Stimulated activated naive CD4-positive, alpha-beta T cell treated with Interleukin-2 at 50 U/mL for 16 hours (primary cell): ENCODE results near the gene BSN.
"Not testable (repeated sequence)": the region's sequence is repeated elsewhere in the genome, so short reads cannot be mapped to it uniquely, and the experiment has no call there.

ENCODE experiments used
- DNase-seq: peaks from one replicate; lab custom pipeline; 2025; lab: John Stamatoyannopoulos, UW

Gene BSN

DNA sequence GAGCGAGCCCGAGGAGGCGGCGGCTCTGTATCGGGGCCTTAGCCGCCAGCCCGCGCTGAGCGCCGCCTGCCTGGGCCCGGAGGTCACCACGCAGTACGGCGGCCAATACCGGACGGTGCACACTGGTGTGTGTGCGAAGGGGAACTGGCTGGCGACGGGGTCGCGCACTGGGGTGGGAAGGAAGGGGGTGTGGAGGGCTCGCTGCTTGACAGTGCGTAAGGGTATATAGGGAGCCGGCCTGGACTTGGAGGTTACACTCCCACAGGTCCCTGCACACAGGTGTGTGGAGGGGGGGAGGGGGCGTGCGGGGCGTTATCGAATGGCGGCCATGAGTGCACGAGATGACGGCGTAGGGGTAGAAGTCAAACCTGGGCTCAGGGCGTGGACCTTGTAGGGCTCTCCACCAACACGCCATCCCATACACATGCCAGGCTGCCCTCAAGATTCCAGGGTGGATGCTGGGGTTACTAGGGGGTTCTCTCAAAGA lies 120.3 kb downstream of the BSN start:
- DNase-seq: no peak

DNA sequence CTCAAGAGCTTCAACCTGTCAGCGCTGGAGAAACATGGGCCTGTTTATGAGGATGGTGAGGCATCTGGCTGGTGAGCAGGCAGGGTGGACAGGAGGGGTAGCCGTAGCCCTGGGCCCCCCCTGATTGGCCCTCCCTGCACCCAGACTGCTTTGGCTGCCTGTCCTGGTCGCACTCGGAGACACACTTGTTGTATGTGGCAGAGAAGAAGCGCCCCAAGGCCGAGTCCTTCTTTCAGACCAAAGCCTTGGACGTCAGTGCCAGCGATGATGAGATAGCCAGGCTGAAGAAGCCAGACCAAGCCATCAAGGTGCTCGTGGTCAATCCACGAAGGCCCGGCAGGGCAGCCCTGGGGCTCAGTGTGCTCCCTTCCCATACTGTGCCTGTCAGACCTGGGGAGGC lies 121.6 kb downstream of the BSN start:
- DNase-seq: no peak

DNA sequence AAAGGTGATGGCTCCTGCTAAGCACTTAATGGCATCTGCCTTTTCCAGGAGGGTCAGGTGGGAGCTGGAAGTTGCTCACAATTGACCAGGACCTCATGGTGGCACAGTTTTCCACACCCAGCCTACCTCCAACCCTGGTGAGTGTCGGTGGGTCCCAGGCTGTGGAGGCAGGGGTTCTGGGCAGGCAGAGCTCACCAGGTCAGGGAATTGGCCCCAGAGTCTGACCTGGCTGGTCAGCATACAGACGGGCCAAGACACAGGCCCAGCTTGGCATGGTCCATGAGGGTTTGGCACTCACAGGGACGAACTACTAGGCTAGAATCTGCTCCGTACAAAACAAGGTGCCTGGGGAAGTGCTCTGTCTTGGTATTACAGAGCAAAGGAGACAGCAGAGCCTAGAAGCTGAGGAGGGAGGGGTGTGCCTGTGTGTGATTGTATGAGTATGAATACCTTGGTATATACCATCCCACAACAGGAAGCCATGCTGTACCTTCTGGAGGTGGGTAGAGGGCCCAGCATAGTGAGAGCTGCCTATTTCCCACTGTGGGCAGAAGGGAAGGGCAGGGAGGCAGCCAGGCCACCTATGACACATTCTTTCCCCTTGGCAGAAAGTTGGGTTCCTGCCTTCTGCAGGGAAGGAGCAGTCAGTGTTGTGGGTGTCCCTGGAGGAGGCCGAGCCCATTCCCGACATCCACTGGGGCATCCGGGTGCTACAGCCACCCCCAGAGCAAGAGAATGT lies 126.4 kb downstream of the BSN start:
- no peak for DNase-seq

DNA sequence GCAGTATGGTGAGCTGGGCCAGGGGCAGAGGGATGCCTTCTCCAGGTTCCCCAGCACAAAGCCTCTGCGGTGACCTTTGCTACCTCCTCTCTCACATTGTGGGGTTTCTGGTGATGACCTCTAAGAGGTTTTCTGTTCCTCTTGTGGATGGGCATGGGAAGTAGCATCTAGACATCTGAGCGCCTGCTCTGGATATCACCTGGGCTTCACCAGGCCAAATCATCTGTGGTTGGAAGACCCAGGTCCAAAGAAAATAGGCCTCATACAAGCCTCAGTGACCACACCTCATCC lies 126.9 kb downstream of the BSN start:
- DNase-seq: no peak

DNA sequence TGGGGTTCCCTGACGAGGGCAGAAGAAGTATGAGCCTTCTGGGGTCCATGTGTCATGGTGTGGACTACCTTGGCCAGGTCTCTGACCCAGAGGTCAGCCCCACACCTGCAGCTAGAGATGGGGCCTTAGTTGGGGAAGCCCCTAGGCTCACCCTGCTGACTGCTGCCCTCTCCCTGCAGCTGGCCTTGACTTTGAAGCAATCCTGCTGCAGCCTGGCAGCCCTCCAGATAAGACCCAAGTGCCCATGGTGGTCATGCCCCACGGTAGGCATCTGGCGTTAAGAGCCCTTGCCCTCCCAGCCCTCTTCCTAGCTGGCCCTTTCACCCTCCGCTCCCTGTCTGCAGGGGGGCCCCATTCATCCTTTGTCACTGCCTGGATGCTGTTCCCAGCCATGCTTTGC lies 127.3 kb downstream of the BSN start:
- DNase-seq: no peak

DNA sequence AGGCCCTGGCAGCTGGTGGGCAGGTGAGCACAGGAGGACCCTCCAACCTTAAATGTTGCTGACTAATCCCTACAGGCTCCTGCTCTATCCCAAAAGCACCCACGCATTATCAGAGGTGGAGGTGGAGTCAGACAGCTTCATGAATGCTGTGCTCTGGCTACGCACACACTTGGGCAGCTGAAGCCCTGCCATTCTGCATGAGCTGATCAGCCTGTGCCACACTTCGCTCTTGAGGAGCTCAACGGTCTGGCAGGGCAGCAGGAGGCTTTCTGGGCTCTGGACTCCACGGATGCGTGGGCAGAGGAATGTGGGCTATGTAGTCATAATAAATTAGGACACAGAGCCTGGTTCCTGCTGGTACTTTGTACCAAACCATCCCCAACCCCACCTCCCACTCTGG lies 128.9 kb downstream of the BSN start:
- no peak for DNase-seq

DNA sequence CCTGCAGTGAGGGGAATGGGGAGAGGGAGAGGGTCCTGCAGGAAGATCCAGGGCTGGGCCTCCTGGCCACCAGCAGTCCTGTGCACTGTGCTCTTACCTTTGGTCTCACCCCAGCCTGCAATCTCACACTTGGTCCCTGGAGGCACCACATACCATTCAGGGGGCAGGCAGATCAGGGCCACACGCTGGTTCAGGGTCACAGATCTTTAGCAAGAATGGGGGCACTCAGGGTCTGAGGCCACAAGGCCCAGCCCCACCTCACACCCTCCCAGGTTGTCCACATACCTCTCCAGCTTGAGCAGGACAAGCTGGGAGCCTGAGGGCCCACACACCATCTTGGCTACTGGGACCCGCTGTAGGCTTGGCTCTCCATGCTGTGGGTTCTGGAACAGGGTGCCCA lies 130.2 kb downstream of the BSN start:
- DNase-seq: not testable (repeated sequence)

DNA sequence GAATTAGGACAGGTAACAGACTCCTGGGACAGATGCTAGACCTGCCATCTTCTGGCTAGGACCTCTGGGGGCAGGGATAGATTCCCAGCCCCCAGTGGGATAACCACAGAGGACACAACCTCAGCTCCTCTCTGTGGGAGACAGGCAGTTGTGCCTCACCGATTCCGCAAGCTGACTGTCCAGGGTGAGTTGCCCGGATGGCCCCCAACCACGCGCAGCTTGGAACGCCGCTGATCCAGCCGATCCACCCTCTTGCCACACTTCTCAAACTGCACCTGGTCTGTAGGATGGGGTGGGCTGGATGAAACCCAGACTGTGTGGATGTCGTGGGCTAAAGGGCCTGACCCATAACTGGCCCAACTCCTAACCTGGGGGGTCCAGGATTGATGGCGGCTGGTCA lies 130.8 kb downstream of the BSN start:
- not testable (repeated sequence) for DNase-seq

DNA sequence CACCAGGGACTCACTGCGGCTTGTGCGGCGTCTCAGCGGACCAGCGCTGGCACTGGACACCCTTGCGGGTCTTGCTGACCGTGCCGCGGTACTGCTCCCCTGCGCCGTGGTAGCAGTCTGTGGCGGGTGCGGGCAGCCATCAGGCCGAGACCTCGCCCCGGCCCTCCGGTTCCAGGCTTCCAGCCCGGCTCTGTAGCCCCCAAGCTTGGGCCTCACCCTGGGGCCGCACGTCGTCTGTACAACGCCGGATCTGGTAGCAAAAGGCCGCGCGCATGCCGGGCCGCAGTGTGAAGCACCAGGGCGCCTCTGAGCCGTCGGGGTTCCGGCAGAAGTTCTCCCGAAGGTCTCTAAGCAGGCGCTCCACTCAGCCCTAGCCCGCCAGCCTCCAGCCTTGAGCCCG lies 131.6 kb downstream of the BSN start:
- DNase-seq: not testable (repeated sequence)

DNA sequence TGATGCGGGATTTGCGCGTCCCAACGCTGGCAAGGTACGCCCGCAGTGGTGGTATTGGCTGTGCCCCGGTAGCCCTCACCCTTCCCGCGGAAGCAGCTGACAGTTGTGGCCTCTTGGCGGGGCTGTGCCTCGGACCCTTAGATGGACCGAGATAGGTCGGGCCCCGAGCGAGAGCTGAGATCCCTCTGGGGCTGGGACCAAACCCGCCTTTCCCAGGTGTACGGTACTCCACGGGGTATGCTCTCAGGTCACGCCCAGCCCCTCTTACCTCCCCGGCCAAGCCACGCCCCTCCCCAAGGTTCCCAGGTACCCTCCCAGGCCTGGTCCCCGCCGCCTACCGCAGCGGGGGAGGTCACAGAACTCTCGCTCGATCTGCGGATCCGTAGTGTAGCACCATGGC lies 132.1 kb downstream of the BSN start:
- not testable (repeated sequence) for DNase-seq

DNA sequence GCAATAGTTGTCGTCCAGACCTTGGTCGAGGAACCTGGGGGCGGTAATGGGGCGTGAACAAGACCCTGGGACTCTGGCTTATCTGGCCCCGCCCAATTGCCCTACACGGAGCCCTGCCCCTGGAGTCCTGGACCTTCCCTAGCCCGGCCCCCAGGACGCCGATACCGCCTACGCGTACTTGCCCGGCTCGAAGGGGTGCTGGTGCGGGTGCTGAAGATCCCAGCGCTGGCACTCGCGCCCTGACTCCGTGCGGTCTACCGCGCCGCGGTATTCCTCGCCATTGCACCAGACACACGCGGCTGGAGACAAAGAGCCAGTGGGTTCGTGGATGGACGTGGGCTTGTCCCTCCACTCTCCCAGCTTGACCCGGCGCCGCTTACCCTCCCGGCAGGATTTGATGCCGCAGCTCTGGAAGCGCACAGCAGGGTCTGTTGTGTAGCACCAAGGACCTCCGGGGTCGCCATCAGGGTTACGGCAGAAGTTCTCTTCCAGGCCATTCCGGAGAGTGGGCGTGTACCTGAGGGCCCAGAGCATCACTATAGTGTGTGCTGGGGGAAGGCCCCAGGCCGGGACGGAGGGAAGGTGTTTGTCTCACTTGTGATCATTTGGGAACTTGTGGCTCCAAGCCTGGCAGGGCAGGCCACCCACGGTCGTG lies 132.6 kb downstream of the BSN start:
- DNase-seq: not testable (repeated sequence)

DNA sequence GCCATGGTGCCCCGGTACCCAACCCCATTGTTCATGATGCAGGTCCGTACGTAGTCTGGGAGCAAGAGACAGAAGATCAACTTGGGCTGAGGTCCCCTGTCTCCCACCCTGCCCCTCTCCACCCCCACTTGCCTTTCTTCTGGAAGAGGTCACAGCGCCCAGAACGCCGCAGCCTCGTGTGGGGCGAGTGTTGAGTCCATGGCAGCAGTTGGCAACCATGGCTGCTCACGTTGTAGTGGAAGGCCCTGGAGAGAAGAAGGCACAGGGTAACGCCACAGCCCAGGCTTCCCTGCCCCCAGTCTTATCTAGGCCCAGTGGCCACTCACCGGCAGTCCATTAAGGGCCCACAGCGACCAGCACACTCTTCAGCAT lies 133.1 kb downstream of the BSN start:
- DNase-seq: not testable (repeated sequence)

DNA sequence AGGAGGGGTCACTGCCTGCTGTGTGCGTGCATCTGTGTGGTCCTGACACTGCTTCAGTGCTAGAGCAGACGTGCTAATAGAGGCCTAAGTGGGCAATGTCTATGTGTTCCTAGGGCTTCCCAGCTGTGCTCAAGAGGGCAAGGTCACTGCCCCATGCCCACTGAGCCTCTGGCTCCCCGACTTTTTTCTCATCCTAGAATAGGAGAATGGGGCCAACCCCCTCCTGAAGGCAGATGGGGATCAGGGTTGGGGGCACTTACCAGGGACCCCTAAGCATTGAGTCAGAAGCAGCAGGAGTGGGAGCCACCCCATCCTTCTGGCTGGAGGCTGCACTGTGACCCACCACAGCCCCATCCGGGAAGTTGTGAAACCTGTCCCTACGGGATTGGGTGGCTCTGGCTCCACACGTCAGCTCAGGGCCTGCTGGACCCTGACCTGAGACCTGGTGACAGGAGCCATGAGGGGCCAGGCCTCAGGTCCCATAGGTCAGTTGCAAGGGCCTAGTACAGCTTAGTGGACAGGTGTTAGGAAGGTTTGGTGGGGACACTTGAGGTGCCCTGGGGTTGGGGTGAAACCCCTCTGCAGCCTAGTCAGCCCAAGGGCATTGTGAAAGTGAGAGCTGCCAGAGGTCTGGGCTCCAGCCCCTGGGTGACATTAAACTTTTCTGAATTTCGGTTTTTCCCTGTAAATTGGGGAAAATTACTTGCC lies 134.2 kb downstream of the BSN start:
- DNase-seq: not testable (repeated sequence)

DNA sequence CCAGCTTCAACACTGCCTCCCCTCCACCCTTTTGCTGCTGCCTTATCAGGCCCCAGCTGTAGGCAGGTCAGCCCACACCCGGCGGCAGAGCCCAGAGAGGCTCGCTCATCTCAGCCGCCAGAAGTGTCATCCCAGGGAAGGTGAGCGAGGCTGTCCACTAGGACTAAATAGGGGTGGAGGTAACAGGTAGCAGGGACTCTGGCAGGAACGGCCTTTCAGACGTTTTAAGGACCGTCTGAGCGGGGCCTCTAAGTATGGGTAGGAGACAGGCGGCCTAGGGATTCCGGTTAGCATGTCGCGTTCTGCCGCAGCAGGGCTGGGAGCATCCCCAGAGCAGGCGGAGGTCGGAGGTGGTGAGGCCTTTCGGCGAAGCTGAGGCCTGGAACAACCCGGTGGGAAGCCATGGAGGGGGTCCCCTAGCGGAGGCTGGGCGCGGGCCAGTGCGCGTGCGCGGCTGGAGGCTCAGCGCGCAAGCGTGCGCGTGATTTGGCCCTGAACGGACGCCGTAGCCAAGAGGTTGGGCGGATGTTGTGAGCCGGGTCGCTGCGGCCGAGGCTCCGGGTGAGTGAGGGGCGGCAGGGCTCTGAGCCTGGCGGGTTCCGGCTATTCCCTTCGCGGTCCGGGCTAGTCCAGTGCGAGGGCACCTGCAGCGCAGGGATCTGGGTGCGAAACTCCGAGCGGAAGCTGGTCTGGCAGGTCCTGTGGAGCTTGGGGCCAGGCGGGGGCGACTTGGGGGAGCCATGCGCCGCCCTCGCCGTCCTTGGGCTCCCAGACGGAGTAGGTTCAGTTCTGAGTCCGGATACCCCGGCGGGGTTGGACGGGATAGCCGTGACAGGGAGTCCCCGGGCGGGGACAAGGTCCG lies 135.0 kb downstream of the BSN start, which contains the start of the genes MST1 and RNF123:
MST1 (minus strand) TSS at position 429 of the 862 bp plus-strand sequence. CDS start 783 bp downstream, outside the sequence.
RNF123 (plus strand) TSS at position 512 of the 862 bp plus-strand sequence. CDS start 1,609 bp downstream, outside the sequence.
- no peak for DNase-seq

DNA sequence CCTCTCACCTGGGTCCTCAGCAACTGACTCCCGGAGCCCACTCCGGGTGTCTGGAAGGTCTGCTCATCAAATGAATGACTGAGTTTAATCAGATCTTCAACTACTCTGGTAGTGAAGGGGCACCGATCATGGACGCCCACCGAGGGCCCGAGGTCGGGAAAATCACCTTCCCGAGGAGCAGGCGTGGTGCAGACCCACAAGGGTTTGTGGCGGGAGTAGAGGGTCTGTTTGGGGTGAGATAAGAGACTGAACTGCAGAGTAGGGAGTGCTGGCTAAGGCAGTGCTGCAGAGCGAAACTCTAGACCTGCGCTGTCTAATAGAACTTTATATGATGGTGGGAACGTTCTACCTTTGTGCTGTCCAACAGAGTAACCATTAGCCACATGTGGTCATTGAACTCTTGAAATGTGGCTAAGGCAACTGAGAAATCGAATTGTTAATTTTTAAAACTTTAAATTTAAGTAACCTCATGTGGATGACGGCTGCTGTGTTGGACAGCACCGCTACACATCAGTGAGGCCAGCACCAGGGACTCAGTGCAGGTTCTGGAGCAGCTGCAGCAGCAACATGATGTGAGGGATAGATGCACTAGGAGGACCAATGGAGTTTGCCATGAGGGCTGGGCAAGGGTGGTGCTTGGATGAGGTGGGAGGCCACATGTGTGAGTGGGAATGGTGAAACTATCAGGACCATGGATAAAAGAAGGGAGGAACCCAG lies 135.8 kb downstream of the BSN start:
- DNase-seq: not testable (repeated sequence)

DNA sequence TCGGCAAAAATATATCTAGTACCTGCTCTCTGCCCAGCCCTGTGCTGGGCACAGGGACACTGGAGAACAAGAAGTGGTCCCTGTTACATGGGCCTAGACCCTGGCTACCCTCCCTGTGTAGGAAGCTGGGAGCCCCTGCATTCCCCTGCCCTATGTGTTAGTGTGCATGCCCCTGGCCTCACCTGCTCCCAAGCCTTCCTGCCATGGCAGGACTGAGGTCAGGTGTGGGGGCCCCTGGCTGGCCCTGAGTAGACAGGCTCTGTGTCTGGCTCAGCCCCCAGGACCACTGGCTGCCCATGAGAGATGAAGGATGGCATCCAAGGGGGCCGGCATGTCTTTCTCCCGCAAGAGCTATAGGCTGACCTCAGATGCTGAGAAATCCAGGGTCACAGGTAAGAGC lies 136.6 kb downstream of the BSN start:
- not testable (repeated sequence) for DNase-seq

DNA sequence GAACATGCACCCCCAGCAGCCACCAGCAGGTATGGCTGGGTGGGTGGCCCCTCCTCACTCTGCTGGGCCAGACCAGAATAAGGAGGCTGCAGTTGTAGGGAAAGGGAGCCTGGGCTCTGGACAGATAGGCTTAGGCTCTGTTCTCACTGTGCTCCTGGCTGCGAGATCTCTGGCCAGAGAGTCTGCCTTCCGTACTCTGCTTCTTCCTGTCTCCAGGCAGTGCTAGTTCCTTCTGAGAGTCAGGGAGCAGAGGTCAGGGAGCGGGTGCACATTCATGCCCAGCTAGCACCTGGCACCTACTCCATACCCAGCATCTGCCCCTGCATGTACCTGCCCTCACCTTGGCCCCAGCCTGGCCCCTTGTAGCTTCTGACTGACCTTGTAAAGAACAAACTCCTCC lies 137.2 kb downstream of the BSN start:
- DNase-seq: not testable (repeated sequence)

DNA sequence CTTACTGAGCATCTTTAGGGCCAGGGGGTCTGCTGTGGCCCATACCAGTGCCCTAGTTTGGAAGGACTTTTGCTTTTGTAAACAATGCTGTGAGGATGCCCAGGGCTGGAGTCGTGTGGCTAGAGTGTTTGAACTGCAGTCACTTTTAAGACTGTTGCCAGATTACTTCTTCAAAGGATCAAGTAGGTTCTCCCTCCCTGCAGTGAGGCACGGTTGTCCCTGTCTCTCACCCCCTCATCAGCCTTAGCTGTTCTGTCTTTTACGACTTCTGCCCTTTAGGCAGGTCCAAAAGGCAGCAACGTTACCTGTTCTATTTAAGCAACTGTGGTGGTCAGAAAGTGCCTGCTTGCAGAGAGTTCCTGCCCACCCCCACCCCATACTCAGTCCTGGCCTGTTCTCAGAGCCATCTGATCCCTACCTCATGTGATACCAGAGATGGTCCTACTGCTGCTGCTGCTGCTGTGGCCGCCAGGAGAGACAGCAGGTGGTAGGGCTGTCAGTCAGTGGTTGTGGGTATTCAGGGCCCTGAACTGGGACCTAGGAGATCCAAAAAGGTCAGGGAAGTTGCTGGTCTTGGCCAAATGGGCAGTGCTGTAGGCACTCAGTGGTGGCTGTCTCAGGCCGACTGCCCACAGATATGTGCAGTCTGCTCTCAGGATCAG lies 140.3 kb downstream of the BSN start:
- not testable (repeated sequence) for DNase-seq

DNA sequence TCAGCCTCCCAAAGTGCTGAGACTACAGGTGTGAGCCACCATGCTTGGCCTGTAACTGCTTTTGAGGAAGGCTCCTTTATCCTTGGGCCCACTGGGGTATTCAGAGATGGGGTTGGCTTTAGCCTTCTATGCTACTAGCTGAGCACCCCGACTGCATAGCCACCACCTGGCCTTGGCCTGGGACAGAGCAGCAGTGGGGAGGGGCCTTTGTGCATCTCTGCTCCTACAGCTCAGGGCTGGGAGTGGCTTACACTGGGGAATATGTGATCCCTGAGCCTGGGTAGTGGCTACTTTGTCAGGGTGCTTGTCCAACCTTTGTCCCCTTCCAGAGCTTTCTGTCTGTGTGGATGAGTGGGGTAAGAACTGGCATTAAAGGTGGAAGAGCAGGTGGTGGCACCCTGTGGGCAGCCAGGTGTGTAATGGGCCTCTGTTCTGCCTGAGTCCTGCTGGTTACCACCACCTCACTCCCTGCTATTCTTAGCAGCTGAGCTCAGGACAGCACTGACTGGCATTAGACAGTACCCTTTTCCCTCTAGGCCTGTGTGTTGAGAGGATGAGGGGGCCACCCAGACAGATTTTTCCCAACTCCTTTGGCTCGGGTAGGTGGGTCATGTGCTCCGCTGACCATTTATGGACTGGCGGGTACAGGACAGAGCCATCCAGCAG lies 141.2 kb downstream of the BSN start:
- DNase-seq: not testable (repeated sequence)
